Measurements from ENCODE around the gene LRCH1. TPM values are rescaled to one million over a fixed set of nuclear protein-coding genes. Genes with fewer than 3 reads are reported as not detected.
A peak's percentile ranks its signal among the peaks of the same experiment; 100 is the strongest.

The LRCH1 gene
- total RNA-seq, 2 experiments from 2014 or later: 19.8 to 20.9 TPM

DNA sequence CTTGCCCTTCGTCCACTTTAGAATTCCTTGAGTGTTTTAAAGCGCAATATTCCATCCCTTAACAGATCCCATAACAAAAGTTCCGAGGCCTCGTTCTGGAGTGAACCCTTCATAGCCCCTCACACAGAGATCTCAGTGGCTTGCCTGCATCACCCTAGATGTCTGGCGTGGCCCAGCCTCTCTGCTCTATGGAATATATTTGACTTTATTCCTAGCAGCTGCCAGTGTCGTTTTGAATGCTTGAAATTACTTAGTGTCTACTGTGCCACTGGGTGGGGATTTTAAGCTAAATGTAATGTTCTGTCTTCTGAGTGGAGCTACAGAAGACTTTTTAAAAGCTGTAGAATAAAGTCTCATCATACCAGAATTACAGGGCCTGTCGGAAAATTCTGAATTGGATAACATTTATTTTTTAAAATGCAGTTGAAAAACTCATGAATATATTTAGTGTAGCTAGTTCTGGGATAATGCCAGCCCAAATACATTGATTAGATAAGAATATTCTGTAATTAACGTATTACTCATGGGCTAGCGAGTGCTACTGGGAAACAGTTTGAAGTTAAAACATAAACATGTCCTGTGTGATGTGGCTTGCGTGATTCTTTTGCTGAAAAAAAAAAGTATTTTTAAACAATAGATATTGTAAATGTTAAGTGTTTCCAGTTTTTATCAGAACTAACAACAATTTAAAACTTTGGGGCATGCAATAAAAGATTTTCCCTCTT lies 132.2 kb downstream of the LRCH1 start:
- Mint-ChIP-seq H3K27me3 (no peaks in the 10 kb centered on the region), H3K27ac (no peak overlapping the region)
- CTCF ChIA-PET: interaction anchor here (0.8 to 1.2 kb wide), 3 partner anchors 12 to 134 kb away, joined by 3 to 7 read pairs (median 3); no protein-coding TSS in a partner anchor

GRCh38 chr13:46686171-46686570 lies 133.2 kb downstream of the LRCH1 start:
- no peak overlapping the region for H3K4me3 Mint-ChIP-seq
- CTCF ChIA-PET: no interaction called here
- H3K27ac Mint-ChIP-seq: no peak overlapping the region
- no peak for DNase-seq
- no peaks in the 10 kb centered on the region for H3K9me3 Mint-ChIP-seq (ENCODE audit: low read depth)
- H3K4me1 Mint-ChIP-seq: peaks cover 31% of the 10 kb centered on the region
- peaks cover 14% of the 10 kb centered on the region for H3K36me3 Mint-ChIP-seq
- H3K27me3 Mint-ChIP-seq: no peaks in the 10 kb centered on the region
- no peak for ATAC-seq

More for the DNA sequence above, 132.2 kb downstream of the LRCH1 start:
- H3K4me3 Mint-ChIP-seq: no peak overlapping the region
- DNase-seq (no peak), ATAC-seq (no peak)
- peaks cover 14% of the 10 kb centered on the region for H3K36me3 Mint-ChIP-seq
- no peaks in the 10 kb centered on the region for H3K9me3 Mint-ChIP-seq (ENCODE audit: low read depth)
- peaks cover 31% of the 10 kb centered on the region for H3K4me1 Mint-ChIP-seq

DNA sequence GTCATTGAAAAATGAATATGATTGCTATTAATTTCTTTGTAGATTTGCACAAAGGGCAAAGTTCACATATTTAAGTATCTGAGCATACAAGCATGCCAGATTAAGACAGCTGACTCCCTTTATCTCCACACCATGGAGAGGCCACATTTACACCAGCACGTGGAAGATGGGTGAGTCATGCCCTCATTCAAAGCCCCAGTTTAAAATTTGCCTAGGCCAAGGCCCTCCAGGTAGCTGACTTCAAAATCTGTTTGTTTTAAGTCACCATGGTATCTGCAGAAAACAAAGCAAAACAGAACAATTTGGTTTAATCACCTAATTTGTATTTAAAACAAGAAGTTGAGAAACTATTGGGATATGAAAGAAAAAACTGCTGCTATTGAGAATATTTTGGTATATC lies 134.8 kb downstream of the LRCH1 start:
- H3K36me3 Mint-ChIP-seq: peaks cover 15% of the 10 kb centered on the region
- no peaks in the 10 kb centered on the region for H3K27me3 Mint-ChIP-seq
- no peaks in the 10 kb centered on the region for H3K9me3 Mint-ChIP-seq (ENCODE audit: low read depth)
- CTCF ChIA-PET: interaction anchor here (0.9 kb wide), 1 partner anchor 136 kb away, joined by 4 read pairs; no protein-coding TSS in a partner anchor
- no peak overlapping the region for H3K4me3 Mint-ChIP-seq
- peaks cover 29% of the 10 kb centered on the region for H3K4me1 Mint-ChIP-seq
- DNase-seq: no peak
- ATAC-seq: peak; percentile 78
- H3K27ac Mint-ChIP-seq: no peak overlapping the region

- Mint-ChIP-seq H3K4me3 (no peak overlapping the region), H3K9me3 (ENCODE audit: low read depth) (no peaks in the 10 kb centered on the region), H3K27me3 (no peaks in the 10 kb centered on the region), H3K27ac (no peak overlapping the region), H3K4me1 (peaks cover 26% of the 10 kb centered on the region), H3K36me3 (peaks cover 15% of the 10 kb centered on the region)
- CTCF ChIA-PET: no interaction called here
- no peak for DNase-seq
- no peak for ATAC-seq
Observed at GRCh38 chr13:46688306-46688705, 135.3 kb downstream of the LRCH1 start.

DNA sequence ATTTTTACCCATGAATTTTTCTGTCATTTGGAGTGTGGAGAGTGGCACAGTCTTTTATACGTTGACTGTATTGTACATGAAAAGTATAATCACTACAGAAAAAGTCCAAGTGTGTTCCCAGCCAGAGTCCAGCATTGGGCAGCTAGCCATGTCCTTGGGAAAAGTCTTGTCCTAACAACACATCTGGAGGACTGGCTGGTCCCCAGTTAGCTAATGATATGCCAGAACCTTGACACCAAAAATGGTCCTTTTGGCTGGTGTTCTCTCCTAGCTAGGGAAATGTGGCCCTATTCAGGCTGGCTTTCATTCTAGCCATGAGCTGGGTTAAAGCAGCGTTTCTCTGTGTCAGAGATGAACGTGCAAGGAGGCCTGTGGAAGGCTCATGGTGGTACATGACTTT lies 145.0 kb downstream of the LRCH1 start:
- CTCF ChIA-PET: no interaction called here
- H3K4me1 Mint-ChIP-seq: no peaks in the 10 kb centered on the region
- DNase-seq (no peak), ATAC-seq (no peak)
- no peak overlapping the region for H3K4me3 Mint-ChIP-seq
- H3K9me3 Mint-ChIP-seq (ENCODE audit: low read depth): no peaks in the 10 kb centered on the region
- peaks cover 28% of the 10 kb centered on the region for H3K36me3 Mint-ChIP-seq
- H3K27me3 Mint-ChIP-seq: no peaks in the 10 kb centered on the region
- no peak overlapping the region for H3K27ac Mint-ChIP-seq

DNA sequence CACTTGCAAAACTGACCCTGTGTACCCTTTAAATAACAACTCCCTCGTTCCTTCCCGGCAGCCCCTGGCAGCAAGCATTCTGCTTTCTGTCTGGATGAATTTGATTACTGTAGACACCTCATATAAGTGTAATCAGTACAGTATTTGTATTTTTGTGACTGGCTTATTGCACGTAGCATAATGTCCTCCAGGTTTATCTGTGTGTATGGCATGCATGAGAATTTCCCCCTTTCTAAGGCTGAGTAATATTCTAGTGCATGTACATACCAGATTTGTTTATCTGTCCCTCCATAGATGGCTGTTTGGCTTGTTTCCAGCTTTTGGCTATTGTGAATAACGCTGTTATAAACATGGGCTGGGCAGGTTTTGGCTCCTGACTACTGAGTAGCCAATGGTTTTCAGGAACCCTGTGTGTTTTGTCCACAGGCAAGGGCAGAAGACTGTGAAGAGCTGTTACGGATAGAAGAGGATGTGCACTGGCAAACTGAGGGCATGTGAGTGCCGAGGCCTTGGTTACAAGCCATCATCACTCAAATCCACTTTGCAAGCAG lies 146.0 kb downstream of the LRCH1 start:
- peaks cover 29% of the 10 kb centered on the region for H3K36me3 Mint-ChIP-seq
- H3K9me3 Mint-ChIP-seq (ENCODE audit: low read depth): no peaks in the 10 kb centered on the region
- H3K27ac Mint-ChIP-seq: no peak overlapping the region
- no peaks in the 10 kb centered on the region for H3K27me3 Mint-ChIP-seq
- no peaks in the 10 kb centered on the region for H3K4me1 Mint-ChIP-seq
- H3K4me3 Mint-ChIP-seq: no peak overlapping the region
- CTCF ChIA-PET: no interaction called here
- DNase-seq (no peak), ATAC-seq (no peak)

GRCh38 chr13:46712524-46712923 lies 159.6 kb downstream of the LRCH1 start:
- Mint-ChIP-seq H3K27me3 (no peaks in the 10 kb centered on the region), H3K27ac (no peak overlapping the region), H3K4me3 (no peak overlapping the region), H3K36me3 (peaks cover 19% of the 10 kb centered on the region), H3K9me3 (ENCODE audit: low read depth) (no peaks in the 10 kb centered on the region), H3K4me1 (no peaks in the 10 kb centered on the region)
- no peak for ATAC-seq
- CTCF ChIA-PET: interaction anchor here (1.2 kb wide), 1 partner anchor 162 kb away, joined by 6 read pairs; no protein-coding TSS in a partner anchor
- no peak for DNase-seq

- DNase-seq: no peak
- Mint-ChIP-seq H3K4me3 (no peak overlapping the region), H3K27me3 (no peaks in the 10 kb centered on the region), H3K4me1 (no peaks in the 10 kb centered on the region), H3K36me3 (peaks cover 11% of the 10 kb centered on the region), H3K27ac (no peak overlapping the region), H3K9me3 (ENCODE audit: low read depth) (no peaks in the 10 kb centered on the region)
- CTCF ChIA-PET: interaction anchor here (1.4 kb wide), 1 partner anchor 164 kb away, joined by 4 read pairs; no protein-coding TSS in a partner anchor
- ATAC-seq: no peak
Observed at GRCh38 chr13:46715363-46715762, 162.4 kb downstream of the LRCH1 start.

DNA sequence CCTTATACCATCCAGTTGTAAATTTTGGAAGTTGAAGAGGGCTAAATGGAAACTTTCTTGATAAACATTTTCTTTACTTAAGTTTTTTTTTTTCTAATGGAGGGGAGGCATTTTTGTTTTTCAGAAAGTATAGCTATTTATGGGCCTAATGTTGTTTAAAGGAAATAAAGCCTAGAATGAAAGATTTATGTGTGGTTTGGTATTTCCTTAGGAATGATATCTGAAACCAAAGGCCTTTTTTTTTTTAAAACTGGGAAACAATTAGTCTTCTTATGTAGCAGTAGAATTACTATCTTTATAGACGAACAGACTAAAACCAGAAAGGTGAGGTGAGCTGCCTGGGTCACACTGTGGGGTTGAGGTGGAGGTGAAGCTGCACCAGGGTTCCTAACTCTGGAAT lies 163.9 kb downstream of the LRCH1 start:
- Mint-ChIP-seq H3K4me3 (no peak overlapping the region), H3K27me3 (no peaks in the 10 kb centered on the region), H3K9me3 (ENCODE audit: low read depth) (no peaks in the 10 kb centered on the region), H3K36me3 (peaks cover 8% of the 10 kb centered on the region), H3K4me1 (no peaks in the 10 kb centered on the region), H3K27ac (no peak overlapping the region)
- no peak for ATAC-seq
- DNase-seq: no peak
- CTCF ChIA-PET: interaction anchor here (7.0 kb wide), 1 partner anchor 165 kb away, joined by 64 read pairs; the partner anchor contains the start of gene LRCH1

GRCh38 chr13:46717275-46717674 lies 164.3 kb downstream of the LRCH1 start:
- no peak overlapping the region for H3K4me3 Mint-ChIP-seq
- no peaks in the 10 kb centered on the region for H3K9me3 Mint-ChIP-seq (ENCODE audit: low read depth)
- no peaks in the 10 kb centered on the region for H3K27me3 Mint-ChIP-seq
- no peaks in the 10 kb centered on the region for H3K4me1 Mint-ChIP-seq
- ATAC-seq: no peak
- peaks cover 7% of the 10 kb centered on the region for H3K36me3 Mint-ChIP-seq
- DNase-seq: no peak
- CTCF ChIA-PET: interaction anchor here (7.0 kb wide), 1 partner anchor 165 kb away, joined by 64 read pairs; the partner anchor contains the start of gene LRCH1
- no peak overlapping the region for H3K27ac Mint-ChIP-seq

- H3K27ac Mint-ChIP-seq: no peak overlapping the region
- no peak overlapping the region for H3K4me3 Mint-ChIP-seq
- no peaks in the 10 kb centered on the region for H3K27me3 Mint-ChIP-seq
- no peaks in the 10 kb centered on the region for H3K4me1 Mint-ChIP-seq
- no peaks in the 10 kb centered on the region for H3K9me3 Mint-ChIP-seq (ENCODE audit: low read depth)
- ATAC-seq (no peak), DNase-seq (no peak)
- CTCF ChIA-PET: interaction anchor here (7.0 kb wide), 1 partner anchor 166 kb away, joined by 64 read pairs; the partner anchor contains the start of gene LRCH1
- H3K36me3 Mint-ChIP-seq: peaks cover 3% of the 10 kb centered on the region
Observed at GRCh38 chr13:46717856-46718255, 164.9 kb downstream of the LRCH1 start.

- Mint-ChIP-seq H3K27ac (no peak overlapping the region), H3K27me3 (no peaks in the 10 kb centered on the region), H3K4me3 (no peak overlapping the region), H3K4me1 (peaks cover 5% of the 10 kb centered on the region), H3K36me3 (peaks cover 17% of the 10 kb centered on the region), H3K9me3 (ENCODE audit: low read depth) (peaks cover 2% of the 10 kb centered on the region)
- no peak for DNase-seq
- no peak for ATAC-seq
- CTCF ChIA-PET: interaction anchor here (1.0 to 7.0 kb wide), 5 partner anchors 64 to 226 kb away, joined by 3 to 64 read pairs (median 4); partner anchors contain the start of gene LRCH1
Observed at GRCh38 chr13:46720189-46720588, 167.2 kb downstream of the LRCH1 start.

- ATAC-seq (peak; percentile 45), DNase-seq (peak; percentile 52)
- H3K27ac Mint-ChIP-seq: no peak overlapping the region
- peaks cover 2% of the 10 kb centered on the region for H3K9me3 Mint-ChIP-seq (ENCODE audit: low read depth)
- H3K27me3 Mint-ChIP-seq: no peaks in the 10 kb centered on the region
- peaks cover 19% of the 10 kb centered on the region for H3K36me3 Mint-ChIP-seq
- H3K4me1 Mint-ChIP-seq: peaks cover 13% of the 10 kb centered on the region
- CTCF ChIA-PET: interaction anchor here (0.6 to 7.0 kb wide), 12 partner anchors 11 to 230 kb away, joined by 3 to 64 read pairs (median 3); partner anchors contain the start of gene LRCH1
- no peak overlapping the region for H3K4me3 Mint-ChIP-seq
Observed at GRCh38 chr13:46721054-46721453, 168.1 kb downstream of the LRCH1 start.
